ENCODE data around the gene PARK7. TPM values are rescaled to one million over a fixed set of nuclear protein-coding genes. Genes with fewer than 3 reads are reported as not detected.

PARK7 gene
- total RNA-seq, 3 donors from 2014 or later (not counting 1 experiment from before 2014, with no cell fraction given) = 120 to 127 (median 127) TPM

GRCh38 chr1:8004113-8004802 is 42.7 kb downstream of the PARK7 start:
- 96% methylated on average over 17 of the region's 18 CpGs for WGBS (ENCODE audit: insufficient coverage)
- H3K27me3 Mint-ChIP-seq (ENCODE audit: low read depth in 2 of 2) = no peaks in the 10 kb centered on the region
- Histone ChIP-seq H3K4me3 (ENCODE audit: low read length) (no peak overlapping the region), H3K9me3 (ENCODE audit: control insufficient read depth, insufficient read depth, low read length) (no peaks in the 10 kb centered on the region), H3K4me1 (ENCODE audit: control insufficient read depth, insufficient read depth, low read length) (no peaks in the 10 kb centered on the region), H3K27ac (ENCODE audit: low read length) (no peak overlapping the region), H3K36me3 (ENCODE audit: control insufficient read depth, insufficient read depth, low read length) (no peaks in the 10 kb centered on the region), H3K27me3 (ENCODE audit: control insufficient read depth, insufficient read depth, low read length) (no peaks in the 10 kb centered on the region)
- H3K27ac Mint-ChIP-seq = no peak overlapping the region
- DNase-seq = no peak
- H3K4me1 Mint-ChIP-seq = no peaks in the 10 kb centered on the region
- TF ChIP-seq CTCF (IDR thresholded peaks at IDR 0.05) = no peak
- no peaks in the 10 kb centered on the region for H3K9me3 Mint-ChIP-seq
- no peak for ATAC-seq
- intact Hi-C loops (cut with micrococcal nuclease) = no loop called here
- H3K36me3 Mint-ChIP-seq = no peaks in the 10 kb centered on the region
- H3K4me3 Mint-ChIP-seq = no peak overlapping the region

DNA sequence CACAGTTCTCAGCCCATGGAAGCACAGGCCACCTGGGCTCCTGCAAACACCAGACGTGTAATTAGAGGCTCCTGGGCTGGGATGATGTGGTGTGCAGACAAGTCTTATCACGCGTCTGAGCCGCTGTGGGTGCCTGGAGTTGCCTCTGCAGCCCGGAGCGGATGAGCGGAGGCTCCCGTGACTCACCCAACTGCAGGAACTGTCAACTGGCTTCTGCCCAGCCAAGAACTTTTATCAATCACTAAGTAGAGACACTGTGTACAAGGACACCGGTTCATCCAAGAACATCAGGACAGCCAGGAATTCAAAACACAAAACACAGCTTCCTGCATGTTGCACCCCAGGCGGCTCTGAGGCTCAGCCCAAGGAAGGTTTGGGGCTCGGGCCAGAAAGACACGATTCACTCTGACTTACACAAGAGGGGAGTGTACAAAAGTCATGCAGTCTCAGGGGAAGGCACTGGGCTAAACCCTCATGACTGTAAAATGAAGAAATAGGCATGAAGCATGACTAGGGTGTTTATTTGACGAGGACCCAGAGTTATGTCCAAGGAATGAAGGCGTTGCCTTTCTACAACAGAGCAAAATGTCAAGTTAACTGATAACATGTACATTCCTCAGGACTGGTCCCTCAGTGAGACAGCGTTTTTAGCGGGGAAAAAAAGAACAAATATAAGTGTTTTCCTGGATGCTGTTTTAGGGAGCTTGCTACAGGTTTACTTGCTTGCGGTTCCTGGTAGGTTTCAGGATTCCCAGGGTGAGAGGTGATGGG is 43.5 kb downstream of the PARK7 start:
- Mint-ChIP-seq H3K36me3 (no peaks in the 10 kb centered on the region), H3K27ac (no peak overlapping the region), H3K27me3 (ENCODE audit: low read depth in 2 of 2) (no peaks in the 10 kb centered on the region), H3K9me3 (no peaks in the 10 kb centered on the region), H3K4me3 (no peak overlapping the region), H3K4me1 (no peaks in the 10 kb centered on the region)
- Histone ChIP-seq H3K4me1 (ENCODE audit: control insufficient read depth, insufficient read depth, low read length) (no peaks in the 10 kb centered on the region), H3K36me3 (ENCODE audit: control insufficient read depth, insufficient read depth, low read length) (no peaks in the 10 kb centered on the region), H3K27me3 (ENCODE audit: control insufficient read depth, insufficient read depth, low read length) (no peaks in the 10 kb centered on the region), H3K27ac (ENCODE audit: low read length) (no peak overlapping the region), H3K9me3 (ENCODE audit: control insufficient read depth, insufficient read depth, low read length) (no peaks in the 10 kb centered on the region), H3K4me3 (ENCODE audit: low read length) (no peak overlapping the region)
- no peak for DNase-seq
- intact Hi-C loops (cut with micrococcal nuclease) = no loop called here
- 90% methylated on average over 17 of the region's 17 CpGs for WGBS (ENCODE audit: insufficient coverage)
- peak in 1 of 3 donors; percentile 14 for ATAC-seq
- no peak for TF ChIP-seq CTCF (IDR thresholded peaks at IDR 0.05)

- Histone ChIP-seq H3K27ac (ENCODE audit: low read length) (no peak overlapping the region), H3K36me3 (ENCODE audit: control insufficient read depth, insufficient read depth, low read length) (no peaks in the 10 kb centered on the region), H3K4me1 (ENCODE audit: control insufficient read depth, insufficient read depth, low read length) (no peaks in the 10 kb centered on the region), H3K27me3 (ENCODE audit: control insufficient read depth, insufficient read depth, low read length) (no peaks in the 10 kb centered on the region), H3K9me3 (ENCODE audit: control insufficient read depth, insufficient read depth, low read length) (no peaks in the 10 kb centered on the region), H3K4me3 (ENCODE audit: low read length) (no peak overlapping the region)
- Mint-ChIP-seq H3K4me1 (no peaks in the 10 kb centered on the region), H3K27me3 (ENCODE audit: low read depth in 2 of 2) (peaks cover 0 to 2% of the 10 kb centered on the region in 2 donors), H3K4me3 (no peak overlapping the region), H3K27ac (no peak overlapping the region), H3K36me3 (no peaks in the 10 kb centered on the region), H3K9me3 (no peaks in the 10 kb centered on the region)
- ATAC-seq (no peak), DNase-seq (no peak)
- 96% methylated on average over 11 of the region's 12 CpGs for WGBS (ENCODE audit: insufficient coverage)
- intact Hi-C loops (cut with micrococcal nuclease) = no loop called here
- no peak for TF ChIP-seq CTCF (IDR thresholded peaks at IDR 0.05)
These were observed 44.8 kb downstream of the PARK7 start for GRCh38 chr1:8006037-8006963.
